ENCODE results near the gene NOP10. TPM values are rescaled to one million over a fixed set of nuclear protein-coding genes. Genes with fewer than 3 reads are reported as not detected.
A peak's percentile ranks its signal among the peaks of the same experiment; 100 is the strongest.

The NOP10 gene
- polyA plus RNA-seq, 1 of the 3 experiments (the other 2 are of a cell fraction) = 440 TPM

- TF ChIP-seq EZH2phosphoT487 (IDR thresholded peaks at IDR 0.05; ENCODE audit: borderline replicate concordance, low read depth) = no peak
- TF ChIP-seq RXRA (IDR thresholded peaks at IDR 0.05; ENCODE audit: borderline replicate concordance, low read depth) = no peak
- TF ChIP-seq SIN3A (IDR thresholded peaks at IDR 0.05; ENCODE audit: borderline replicate concordance, low read depth, low read length) = 0 out of 2 replicates have a peak, but pooled peaks have one; percentile 21
- no peak for TF ChIP-seq USF2 (IDR thresholded peaks at IDR 0.05; ENCODE audit: borderline replicate concordance, low read depth, low read length)
- TF ChIP-seq MAX (IDR thresholded peaks at IDR 0.05; ENCODE audit: low read depth) = 0 out of 2 replicates have a peak, but pooled peaks have one; percentile 12
- TF ChIP-seq TAF1 (IDR thresholded peaks at IDR 0.05; ENCODE audit: borderline replicate concordance, low read depth, low read length) = peak; percentile 17
- TF ChIP-seq IRF3 (IDR thresholded peaks at IDR 0.05; ENCODE audit: low read depth, low read length) = no peak
- TF ChIP-seq ELF1 (IDR thresholded peaks at IDR 0.05) = no peak
- TF ChIP-seq GABPA (IDR thresholded peaks at IDR 0.05; ENCODE audit: low read depth) = peak; percentile 23; the same call in 1 of the 2 replicates
- no peak for TF ChIP-seq RCOR1 (IDR thresholded peaks at IDR 0.05; ENCODE audit: low read length)
Measured at GRCh38 chr15:34367101-34368081, 24.5 kb upstream of the NOP10 start, which contains the start of gene LPCAT4 (continued).

- no peaks in the 10 kb centered on the region for H3K9me3 ChIP-seq
- 2% methylated on average over 34 of the region's 37 CpGs for WGBS (ENCODE audit: low lambda C conversion rate)
- ChIA-PET CTCF (interaction anchor here (0.6 to 2.7 kb wide), 30 partner anchors 8 to 564 kb away, joined by 3 to 17 read pairs (median 5); partner anchors contain the start of genes EMC4, GOLGA8B, KATNBL1 and NOP10), POLR2A (interaction anchor here (0.9 to 2.7 kb wide), 4 partner anchors 24 to 217 kb away, joined by 3 to 19 read pairs (median 10); partner anchors contain the start of genes EMC4, GOLGA8B, NOP10 and NUTM1)
- H2AFZ ChIP-seq (ENCODE audit: low read depth) = peak overlapping the region; percentile 93
- no peaks in the 10 kb centered on the region for H3F3A ChIP-seq (replicated peaks; ENCODE audit: insufficient read depth)
- peak; percentile 80 for DNase-seq
- peaks cover 24% of the 10 kb centered on the region for H3K79me2 ChIP-seq (ENCODE audit: insufficient read depth)
- peak overlapping the region; percentile 24 to 85; a peak in 3 of 4 replicates for H3K27ac ChIP-seq (ENCODE audit: low read depth in 2 of 2, low read length in 1 of 2)
- H3K4me2 ChIP-seq = peak overlapping the region; percentile 99
- peaks cover 0 to 19% of the 10 kb centered on the region in 2 experiments; a peak in 1 of 4 replicates for H3K4me1 ChIP-seq (ENCODE audit: control insufficient read depth in 1 of 2, insufficient read depth in 2 of 2, low read depth in 1 of 2, low read length in 1 of 2)
- peak overlapping the region; percentile 75 for H3K9ac ChIP-seq
- peaks cover 13% of the 10 kb centered on the region for H4K20me1 ChIP-seq (ENCODE audit: insufficient read depth)
- H3K27me3 ChIP-seq (ENCODE audit: insufficient read depth) = no peaks in the 10 kb centered on the region
- peak overlapping the region; percentile 74 to 99 for H3K4me3 ChIP-seq (ENCODE audit: low read depth in 2 of 2, low read length in 1 of 2)
- TF ChIP-seq EZH2phosphoT487 (IDR thresholded peaks at IDR 0.05; ENCODE audit: borderline replicate concordance, low read depth) = no peak
- no peak for TF ChIP-seq POLR2AphosphoS5 (IDR thresholded peaks at IDR 0.05; ENCODE audit: low read depth, low read length)
- TF ChIP-seq MXI1 (IDR thresholded peaks at IDR 0.05; ENCODE audit: low read depth, low read length) = peak; percentile 14; the same call in 1 of the 2 replicates
- TF ChIP-seq CHD2 (IDR thresholded peaks at IDR 0.05; ENCODE audit: low read length, partially characterized antibody) = peak; percentile 79
- 0 out of 2 replicates have a peak, but pooled peaks have one; percentile 40 for TF ChIP-seq ELF1 (IDR thresholded peaks at IDR 0.05)
- no peak for TF ChIP-seq GATA2 (CRISPR knock-in tag; IDR thresholded peaks at IDR 0.05)
- peak; percentile 9; the same call in 1 of the 2 replicates for TF ChIP-seq PBX3 (IDR thresholded peaks at IDR 0.05)
- no peak for TF ChIP-seq FOSL2 (IDR thresholded peaks at IDR 0.05; ENCODE audit: borderline replicate concordance, low read depth)
- no peaks in the 10 kb centered on the region for H3K9me2 ChIP-seq
- peaks cover 9 to 22% of the 10 kb centered on the region in 2 experiments for H3K36me3 ChIP-seq (replicated peaks in 1 of 2; ENCODE audit: control insufficient read depth in 1 of 2, insufficient read depth in 2 of 2, low read length in 1 of 2)
Measured at GRCh38 chr15:34366271-34367065, 23.5 kb upstream of the NOP10 start.
